UCSD-AML1 (cell line): ENCODE data around the gene RIPK4.
"Not testable (repeated sequence)": the region's sequence is repeated elsewhere in the genome, so short reads cannot be mapped to it uniquely, and the experiment has no call there.

Source experiments
- DNase-seq: peaks from one replicate; lab custom pipeline; 2025; ENCODE audit not compliant: unreplicated experiment; lab: John Stamatoyannopoulos, UW

Gene RIPK4

DNA sequence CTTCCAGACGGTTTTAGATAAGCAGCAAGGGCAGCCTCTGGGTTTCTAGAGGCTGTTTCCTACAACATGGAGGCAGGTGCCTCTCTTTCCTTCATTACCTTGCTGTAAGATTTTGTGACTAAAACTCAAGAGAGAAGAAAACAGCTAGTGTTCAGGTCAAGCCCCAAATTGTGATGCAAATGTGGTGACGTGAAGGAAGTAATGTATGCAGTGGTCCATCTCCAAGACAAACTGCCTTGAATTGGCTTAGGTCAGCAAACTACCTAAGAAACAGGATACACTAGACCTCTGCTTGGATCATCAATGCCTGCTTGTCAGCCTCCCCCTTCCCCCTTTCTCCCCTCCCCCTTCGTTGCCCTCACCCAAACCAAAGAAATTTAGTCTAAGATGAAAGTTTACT, 28.9 kb upstream of the RIPK4 start:
- no peak for DNase-seq

DNA sequence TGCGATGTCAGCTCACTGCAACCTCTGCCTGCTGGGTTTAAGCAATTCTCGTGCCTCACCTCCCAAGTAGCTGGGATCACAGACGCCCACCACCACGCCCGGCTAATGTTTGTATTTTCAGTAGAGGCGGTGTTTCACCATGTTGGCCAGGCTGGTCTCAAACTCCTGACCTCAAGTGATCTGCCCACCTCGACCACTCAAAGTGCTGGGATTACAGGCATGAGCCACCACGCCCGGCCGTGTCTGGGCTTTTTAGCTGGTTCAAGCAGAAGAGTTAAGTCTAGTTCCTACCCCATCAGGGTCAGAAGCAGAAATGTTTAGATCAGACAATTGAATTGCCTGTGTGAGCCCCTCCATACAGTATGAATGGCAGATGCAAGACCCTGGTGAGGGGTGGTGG, 27.7 kb upstream of the RIPK4 start:
- DNase-seq, result no peak

DNA sequence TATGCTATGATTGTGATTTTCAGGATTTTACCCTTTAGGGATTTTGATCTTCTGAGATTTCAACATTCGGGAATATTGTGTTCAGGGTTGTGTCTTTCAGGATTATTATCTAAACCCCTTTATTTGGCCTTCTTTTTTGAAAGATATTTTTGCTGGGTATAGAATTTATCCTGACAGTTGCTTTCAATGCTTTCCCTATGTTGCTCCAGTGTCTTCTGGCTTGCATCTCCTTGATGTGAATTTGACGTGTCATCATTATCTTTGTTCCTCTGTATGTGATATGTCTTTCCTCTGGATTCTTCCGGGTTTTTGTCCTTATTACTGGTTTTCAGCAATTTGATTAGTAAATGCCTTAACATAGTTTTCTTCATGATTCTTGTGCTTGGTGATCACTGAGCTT, 25.9 kb upstream of the RIPK4 start:
- no peak for DNase-seq

DNA sequence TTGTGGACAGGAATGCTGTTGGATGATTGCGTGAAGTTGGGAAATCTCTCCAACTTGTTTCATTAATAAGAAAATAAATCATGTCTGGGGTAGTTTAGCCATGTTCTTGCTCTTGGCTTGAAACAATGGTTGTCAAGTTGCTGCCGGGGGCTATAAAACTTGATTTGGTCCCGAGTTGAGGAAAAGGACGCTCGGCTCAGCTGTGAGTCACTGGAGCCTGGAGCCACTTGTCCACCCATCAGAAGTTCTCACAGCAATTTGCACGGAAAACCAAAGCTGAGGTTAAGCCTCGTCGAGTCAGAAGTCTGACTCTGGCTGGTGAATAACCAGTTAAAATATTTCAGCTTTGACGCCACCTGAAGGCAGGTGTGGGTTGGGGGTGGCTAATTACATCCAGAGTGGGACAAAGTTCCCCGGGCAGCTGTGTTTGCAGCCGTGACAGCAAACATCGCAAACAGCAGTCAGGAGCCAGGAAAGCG, 19.7 kb upstream of the RIPK4 start:
- DNase-seq, result no peak

DNA sequence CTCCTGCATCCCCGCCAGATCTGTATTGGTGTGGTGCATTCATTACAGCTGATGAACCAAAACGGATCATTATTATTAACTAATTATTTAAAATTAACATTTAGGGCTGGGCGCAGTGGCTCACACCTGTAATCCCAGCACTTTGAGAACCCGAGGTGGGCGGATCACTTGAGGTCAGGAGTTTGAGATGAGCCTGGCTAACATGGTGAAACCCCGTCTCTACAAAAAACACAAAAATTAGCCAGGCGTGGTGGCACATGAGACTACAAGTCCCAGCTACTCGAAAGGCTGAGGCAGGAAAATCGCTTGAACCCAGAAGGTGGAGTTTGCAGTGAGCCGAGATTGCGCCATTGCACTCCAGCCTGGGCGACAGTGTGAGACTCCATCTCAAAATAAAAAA, 18.4 kb upstream of the RIPK4 start:
- not testable (repeated sequence) for DNase-seq

DNA sequence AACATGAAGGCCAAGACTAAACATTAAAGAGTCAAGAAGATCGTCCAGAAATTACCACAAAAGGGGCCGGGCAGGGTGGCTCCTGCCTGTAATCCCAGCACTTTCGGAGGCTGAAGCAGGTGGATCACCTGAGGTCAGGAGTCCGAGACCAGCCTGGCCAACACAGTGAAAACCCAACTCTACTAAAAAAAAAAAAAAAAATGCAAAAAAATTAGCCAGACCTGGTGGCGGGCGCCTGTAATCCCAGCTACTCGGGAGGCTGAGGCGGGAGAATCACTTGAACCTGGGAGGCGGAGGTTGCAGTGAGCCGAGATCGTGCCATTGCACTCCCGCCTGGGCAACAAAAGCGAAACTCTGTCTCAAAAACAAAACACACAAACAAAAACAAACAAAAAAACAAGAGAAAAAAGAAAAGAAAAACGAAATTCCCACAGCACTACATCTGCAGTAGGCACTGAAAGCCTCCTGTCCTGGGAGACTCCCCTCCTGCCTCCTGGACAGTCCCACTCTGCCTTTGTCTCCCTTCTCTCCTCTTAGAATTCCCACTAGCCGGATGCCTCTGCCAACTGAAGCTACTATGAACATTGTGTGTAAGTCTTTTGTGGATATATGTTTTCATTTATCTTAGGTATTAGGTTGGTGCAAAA, 17.7 kb upstream of the RIPK4 start:
- no peak for DNase-seq

DNA sequence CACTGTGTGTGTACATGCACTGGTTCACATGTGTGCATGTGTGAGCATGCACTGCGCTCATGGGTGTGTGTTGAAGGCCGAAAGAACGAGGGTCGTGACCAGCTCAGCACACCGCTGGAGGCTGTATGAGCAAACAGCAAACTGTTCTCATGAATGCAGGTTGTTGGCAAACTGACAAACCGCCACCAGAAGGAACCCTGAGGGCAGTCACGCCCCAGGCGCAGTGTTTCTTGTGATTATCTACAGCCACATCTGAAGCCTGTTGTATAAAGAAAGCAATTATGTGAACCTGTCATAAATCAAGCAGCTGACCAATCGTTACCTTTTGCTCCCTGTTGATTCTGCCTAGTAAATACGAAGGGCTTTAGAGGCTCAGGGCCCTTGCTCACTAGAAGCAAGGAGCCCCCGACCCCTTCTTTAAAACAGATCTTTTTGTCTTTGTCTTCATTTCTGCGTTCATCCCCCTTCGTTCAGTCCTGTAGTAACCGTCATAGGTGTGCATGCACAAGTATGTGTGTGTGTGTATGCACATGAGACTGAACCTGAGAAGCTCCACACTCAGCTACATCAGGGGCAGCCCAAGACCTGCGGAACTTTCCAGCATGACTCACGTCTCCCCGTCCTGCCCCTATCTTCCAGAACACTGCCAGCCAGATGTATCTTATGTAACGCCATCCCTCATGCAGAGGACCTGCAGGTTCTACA, 16.8 kb upstream of the RIPK4 start:
- no peak for DNase-seq

DNA sequence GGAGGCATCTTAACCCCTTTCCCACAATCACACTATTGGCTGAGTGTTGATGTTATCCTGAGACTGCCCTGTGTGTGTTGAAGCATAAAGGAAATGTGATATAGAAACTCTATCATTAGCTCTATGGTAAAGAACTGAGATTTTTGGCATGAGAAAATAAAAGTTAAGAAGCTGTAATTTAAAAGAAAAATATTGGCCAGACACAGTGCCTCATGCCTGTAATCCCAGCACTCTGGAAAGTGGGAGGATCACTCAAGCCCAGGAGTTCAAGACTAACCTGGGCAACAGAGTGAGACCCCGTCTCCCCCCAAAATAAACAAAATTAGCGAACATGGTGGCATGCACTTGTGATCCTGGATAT, 14.2 kb upstream of the RIPK4 start:
- DNase-seq, result no peak

DNA sequence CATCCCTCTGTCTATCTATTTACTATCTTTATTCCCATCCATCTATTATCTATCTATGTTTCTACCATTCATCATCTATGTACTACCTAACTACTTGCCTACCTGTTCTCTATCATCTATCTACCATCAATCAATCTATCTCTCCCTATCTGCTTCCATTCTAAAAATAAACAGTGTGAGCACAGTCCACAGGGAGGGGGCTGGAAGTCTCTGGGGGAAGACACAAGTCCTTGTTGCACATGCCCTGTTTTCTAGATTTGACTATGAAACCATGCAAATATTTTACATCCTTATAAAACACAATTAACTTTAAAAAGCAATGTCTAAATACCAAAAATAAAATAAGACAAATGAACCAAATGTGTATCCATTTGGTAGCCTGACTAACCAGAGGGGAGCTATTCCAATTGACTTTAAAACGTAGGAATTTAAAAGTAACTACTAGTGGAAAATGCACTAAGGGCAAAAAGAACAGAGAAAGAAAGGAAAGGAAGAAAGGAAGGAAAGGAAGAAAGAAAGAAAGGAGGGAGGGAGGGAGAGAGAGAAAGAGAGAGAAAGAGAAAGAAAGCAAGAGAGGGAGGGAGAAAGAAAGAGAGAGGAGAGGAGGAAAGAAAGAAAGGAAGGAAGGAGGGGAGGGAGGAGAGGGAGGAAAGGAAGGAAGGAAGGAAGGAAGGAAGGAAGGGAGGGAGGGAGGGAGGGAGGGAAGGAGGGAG, 13.6 kb upstream of the RIPK4 start:
- no peak for DNase-seq

DNA sequence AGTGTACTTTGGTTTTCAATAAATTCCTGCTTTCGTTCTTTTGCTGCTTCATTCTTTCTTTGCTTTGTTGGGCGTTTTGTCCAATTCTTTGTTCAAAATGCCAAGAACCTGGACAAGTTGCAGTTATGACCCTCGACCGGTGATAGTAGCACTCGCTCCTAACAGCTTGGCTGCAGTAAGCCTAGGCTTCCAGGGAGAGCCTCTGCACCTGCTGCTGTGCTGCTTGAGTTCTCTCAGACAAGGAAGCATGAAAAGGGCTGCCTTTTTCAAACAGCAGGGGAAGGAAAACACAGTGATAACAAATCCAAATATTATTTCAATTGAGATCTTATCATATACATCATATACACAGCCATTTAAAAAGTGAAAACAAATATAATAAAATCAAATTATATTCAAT, 12.8 kb upstream of the RIPK4 start:
- no peak for DNase-seq

DNA sequence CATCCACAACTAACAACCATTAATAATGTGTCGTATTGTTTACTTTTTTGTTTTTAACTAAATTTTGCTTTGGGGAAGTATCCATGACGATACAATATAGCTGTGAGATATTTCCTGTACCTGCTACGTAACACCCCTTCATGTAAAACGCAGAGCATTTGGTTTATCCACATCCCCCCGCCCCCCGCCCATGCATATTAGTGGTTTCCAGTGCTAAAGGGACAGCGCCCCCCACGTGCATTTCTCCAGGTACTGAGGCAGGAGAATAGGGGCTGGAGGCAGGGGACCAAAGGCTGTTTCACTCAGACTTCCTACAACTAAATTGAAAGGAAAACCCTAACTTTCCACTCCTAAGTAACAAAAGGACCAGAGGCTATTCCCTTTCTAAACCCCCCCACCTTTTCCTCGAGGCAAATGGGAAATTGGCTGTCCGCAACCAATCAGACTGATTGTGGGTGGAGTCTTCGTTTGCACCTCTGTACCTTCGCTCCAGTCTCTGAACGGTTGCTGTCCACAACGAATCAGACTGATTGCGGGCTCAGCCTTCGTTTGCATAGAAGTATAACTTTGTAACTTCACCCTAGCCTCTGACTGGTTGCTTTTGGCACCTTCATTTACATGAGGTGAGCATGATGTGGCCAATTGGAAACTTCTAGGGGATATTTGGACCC, 12.2 kb upstream of the RIPK4 start:
- DNase-seq, result no peak

DNA sequence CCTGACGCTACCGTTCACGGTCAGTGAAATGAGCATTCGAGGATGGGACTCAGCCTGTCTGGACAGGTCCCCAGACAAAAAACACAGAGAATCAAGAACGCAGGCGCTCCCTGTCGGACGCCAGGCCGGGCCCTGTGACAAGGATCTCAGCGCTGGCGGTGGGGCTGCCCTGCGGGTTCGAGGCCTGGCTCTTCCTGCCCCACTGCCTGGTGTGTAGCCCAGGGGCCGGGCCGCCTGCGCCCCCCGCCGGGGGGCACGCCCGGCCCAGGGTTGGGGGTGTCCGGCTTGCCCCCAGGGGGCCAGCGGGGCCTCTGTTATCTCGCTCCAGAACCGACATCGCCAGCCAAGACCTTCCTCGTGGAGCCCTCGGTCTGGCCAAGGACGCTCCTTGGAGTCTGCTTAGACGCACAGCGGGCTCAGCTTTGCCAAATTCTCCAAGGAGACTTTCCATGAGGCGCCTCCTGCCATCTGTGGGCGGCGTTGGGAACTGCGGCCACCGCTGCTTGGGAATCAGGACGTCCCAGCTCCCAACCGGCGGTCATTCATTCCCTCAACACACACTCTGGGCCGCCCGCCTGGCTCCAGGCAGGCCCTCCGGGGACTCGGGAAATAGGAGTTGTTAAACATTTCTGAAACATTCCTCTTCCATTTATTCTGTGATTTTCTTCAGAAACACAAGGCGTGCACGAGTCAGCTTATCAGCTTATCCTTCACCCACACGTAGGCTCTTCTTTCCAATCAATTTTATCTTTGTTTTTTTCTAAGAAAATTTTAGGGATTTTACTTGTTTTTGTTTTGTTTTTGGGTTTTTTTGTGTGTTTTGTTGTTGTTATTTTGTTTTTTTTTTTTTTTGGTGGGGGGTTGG, 11.3 kb upstream of the RIPK4 start:
- peak; percentile 34 for DNase-seq

DNA sequence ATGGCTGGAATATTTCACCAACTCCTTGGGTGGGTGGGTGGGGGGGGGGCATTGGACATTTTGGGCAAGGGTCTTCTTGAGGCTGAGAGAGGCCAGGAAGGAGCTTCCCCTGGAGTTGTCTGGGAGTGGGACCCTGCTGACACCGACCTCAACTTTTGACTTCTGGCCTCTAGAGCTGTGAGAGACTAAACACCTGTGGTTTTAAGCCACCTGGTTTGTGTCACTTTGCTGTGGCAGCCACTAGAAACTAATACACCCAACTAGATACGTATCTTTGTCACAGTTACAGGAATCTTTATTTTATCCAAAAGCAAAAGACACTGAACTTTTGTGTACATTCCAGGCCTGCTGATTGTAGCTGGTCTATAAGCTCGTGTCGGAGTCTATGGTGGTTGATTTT, 9.9 kb upstream of the RIPK4 start:
- DNase-seq, result no peak

DNA sequence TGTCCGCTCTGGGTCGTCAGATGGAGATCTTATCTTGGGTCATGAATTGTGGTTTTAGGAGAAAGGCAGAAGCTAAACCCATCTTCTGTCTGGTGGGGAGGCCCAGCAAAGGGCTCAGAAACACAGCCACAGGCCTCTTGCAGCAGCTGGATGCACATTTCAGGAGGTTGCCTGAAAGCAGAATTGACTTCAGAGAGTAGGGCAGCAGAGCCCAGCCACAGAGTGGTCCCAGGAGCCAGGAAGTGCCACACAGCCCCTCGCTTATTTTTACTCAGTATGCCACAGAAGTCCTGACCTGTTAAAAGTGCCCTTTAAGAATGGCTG, 8.3 kb upstream of the RIPK4 start:
- no peak for DNase-seq

DNA sequence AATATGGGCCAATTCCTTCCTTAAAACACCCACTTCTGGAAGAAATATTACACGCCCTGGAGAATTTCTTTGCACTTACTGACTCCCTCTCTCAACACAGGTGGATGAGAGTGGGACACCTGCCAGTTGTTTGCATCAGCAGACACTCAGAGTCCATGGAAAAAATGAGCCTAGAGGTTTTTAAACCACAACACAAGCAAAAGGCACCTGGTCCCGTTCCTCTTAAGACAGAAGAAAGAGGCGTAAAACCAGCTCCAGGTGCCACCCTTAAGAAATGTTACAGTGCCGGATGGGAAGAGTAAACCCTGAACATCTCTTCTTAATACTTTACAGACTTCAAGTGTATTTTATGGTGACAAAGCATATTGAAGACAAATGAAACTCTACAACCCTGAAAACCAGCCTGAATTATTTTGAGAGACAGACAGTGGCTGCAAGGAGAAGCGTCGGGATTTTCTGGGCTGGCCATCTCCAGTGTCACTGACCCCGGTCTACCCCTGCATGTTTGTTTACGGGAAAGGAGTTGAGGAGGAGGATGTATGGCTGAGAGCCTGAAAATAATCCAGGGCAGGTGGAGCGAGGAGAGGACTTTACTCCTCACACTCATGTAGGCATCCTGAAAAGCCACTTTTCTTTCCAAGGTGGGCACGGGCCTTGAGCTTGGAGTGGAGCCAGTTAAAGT, 7.8 kb upstream of the RIPK4 start:
- DNase-seq, result no peak

DNA sequence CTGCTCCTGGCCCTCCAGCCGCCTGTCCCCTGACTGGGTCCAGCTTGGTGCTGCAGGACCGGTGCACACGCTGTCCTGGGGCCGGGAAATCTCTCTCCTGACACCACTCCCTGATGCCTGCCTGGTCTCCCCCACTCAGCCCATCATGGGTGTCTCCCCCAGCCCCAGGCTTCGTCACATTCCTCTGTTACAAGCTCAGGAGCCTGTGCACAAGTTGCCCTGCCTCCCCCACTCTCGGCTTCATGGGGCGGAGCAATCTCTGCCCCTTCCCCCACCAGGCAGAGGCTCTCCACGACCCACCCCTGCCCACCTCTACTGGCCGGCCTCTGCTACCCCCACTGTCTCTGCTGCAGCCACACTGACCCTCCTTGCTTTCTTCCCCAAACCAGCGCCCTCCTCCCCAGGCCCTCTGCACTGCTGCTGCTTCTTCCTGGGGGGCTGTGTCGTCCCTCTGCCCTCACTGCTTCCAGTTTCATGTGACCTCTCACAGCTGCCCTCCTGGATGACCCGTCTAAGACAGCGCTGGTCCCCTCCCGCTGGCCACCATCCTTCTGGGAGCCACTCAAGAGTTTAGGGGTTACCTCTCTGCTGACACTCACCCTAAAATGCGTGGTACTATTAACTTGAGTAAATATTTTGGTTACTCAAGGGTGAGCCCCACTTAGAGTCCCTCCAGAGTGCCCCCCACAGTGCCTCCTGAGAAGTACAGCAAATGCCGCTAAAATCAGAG, 5.7 kb upstream of the RIPK4 start:
- DNase-seq, result no peak

DNA sequence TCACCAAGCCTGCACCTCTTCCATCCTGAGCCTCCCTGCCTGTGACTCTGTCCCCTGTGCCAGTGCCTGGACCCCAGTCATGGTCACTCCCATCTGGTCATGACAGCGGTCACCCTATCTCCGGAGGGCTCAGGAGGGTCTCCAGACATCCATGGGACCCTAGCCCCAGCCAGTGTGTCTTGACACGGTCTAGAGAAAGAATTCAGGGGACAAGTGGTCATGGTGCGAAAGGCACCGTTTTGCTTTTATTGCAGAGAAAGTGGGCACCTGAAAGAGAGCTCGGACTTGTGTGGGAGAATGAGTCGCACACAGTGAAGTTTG, 4.7 kb upstream of the RIPK4 start:
- no peak for DNase-seq

DNA sequence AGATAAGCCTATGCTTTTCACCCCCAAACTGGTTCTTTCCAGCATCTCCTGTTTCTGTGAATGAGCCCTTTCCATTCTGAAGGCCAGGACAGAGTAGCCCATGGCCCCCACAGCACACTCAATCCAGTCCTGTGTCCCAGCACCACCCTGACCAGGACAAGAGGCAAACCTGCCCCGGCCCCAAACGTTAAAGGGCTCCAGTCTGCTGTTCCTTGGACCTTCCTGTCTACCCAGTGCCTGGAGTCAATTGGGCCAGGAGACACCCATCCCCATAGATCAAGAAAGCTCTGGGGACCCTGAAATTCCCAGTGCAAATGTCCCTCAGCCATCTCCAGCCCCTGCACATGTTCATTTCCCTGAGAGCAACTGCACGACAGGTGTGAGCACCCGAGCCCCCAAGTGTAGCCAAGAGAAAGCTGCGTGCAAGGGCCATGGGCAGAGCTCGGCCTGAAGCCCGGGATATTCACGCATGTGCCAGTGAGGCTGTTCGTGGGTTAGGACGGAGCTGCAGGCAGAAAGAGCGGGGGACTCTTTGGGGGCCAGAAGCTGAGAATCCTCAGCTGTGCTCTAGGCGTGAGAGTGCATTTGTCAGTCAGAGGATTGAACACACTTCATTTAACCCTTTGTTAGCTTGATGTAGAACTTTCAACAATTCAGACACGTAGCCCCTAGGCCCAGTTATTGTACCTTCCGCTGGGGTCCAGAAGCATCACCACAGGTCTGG, 4.2 kb upstream of the RIPK4 start:
- DNase-seq, result no peak

DNA sequence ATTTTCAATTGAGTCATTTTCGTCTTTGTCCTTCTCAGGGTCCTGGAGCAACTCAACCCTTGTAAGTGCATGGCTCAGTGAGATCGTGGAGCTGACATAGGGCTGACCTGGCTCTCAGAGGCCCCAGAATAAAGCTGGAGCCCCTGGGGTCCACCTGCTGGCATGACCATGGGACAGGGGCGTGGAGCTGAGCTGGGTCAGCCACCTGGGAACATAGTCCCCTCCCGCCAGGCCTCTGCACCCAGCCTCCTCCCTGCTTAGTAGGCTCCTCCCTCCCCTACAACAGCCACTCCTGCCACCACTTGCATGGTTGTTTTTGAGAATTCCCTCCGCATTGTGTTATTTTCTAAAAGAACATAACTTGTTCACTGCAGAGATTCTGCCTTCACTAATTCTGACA, 3.1 kb upstream of the RIPK4 start:
- DNase-seq, result no peak
